ENCODE data around the gene MCC. TPM values are rescaled to one million over a fixed set of nuclear protein-coding genes. Genes with fewer than 3 reads are reported as not detected.

Gene MCC
- total and polyA plus RNA-seq, 2 of the 4 experiments (the other 2 are of a cell fraction): 5.0 to 20.6 TPM

GRCh38 chr5:113132564-113132963, 355.7 kb downstream of the MCC start:
- no peak overlapping the region for H3K27ac ChIP-seq (ENCODE audit: insufficient read depth, low read length)
- no peaks in the 10 kb centered on the region; the same call in 1 of the 2 replicates for H3K9me3 ChIP-seq (ENCODE audit: control insufficient read depth, insufficient read depth, low read length)
- DNase-seq (no peak), ATAC-seq (ENCODE audit: low read depth) (no peak)
- no peak overlapping the region for H3K14ac ChIP-seq (replicated peaks; ENCODE audit: low read depth, low read length)
- ChIA-PET POLR2A (ENCODE audit: unreplicated experiment) (no interaction called here), CTCF (interaction anchor here (0.6 kb wide), 1 partner anchor 14 kb away, joined by 3 read pairs; no protein-coding TSS in a partner anchor)
- no peak overlapping the region for H3K4me3 ChIP-seq (ENCODE audit: insufficient read depth, low read depth, low read length)
- in situ Hi-C loops (cut with MboI; ENCODE audit: low sequenced_read_pairs): no loop called here
- no peak overlapping the region for H3K4me2 ChIP-seq (ENCODE audit: low read depth, low read length)
- H4K5ac ChIP-seq (ENCODE audit: low read depth, low read length): no peak overlapping the region
- TF ChIP-seq RAD21 (IDR thresholded peaks at IDR 0.05; ENCODE audit: low read length) (no peak), RFX5 (IDR thresholded peaks at IDR 0.05; ENCODE audit: low read depth, low read length) (no peak), MAZ (IDR thresholded peaks at IDR 0.05; ENCODE audit: borderline replicate concordance, low read depth, low read length) (no peak), ELK1 (IDR thresholded peaks at IDR 0.05; ENCODE audit: borderline replicate concordance, low read depth, low read length) (no peak), FOS (IDR thresholded peaks at IDR 0.05; ENCODE audit: low read depth, low read length) (no peak), USF2 (IDR thresholded peaks at IDR 0.05; ENCODE audit: low read depth, low read length) (no peak), SMC3 (IDR thresholded peaks at IDR 0.05; ENCODE audit: low read depth, low read length) (no peak), MXI1 (IDR thresholded peaks at IDR 0.05; ENCODE audit: borderline replicate concordance, low read depth, low read length) (no peak), BHLHE40 (IDR thresholded peaks at IDR 0.05; ENCODE audit: low read depth, low read length) (no peak), NFE2L2 (IDR thresholded peaks at IDR 0.05; ENCODE audit: low read depth, low read length) (no peak)
- no peak overlapping the region for H2AFZ ChIP-seq (replicated peaks; ENCODE audit: low read length, poor library complexity)
- no peak overlapping the region for H3K56ac ChIP-seq (ENCODE audit: extremely low read depth, insufficient read depth, low read length)
- H2BK120ac ChIP-seq (ENCODE audit: low read depth, low read length): no peak overlapping the region
- peaks cover 1% of the 10 kb centered on the region; the same call in 1 of the 2 replicates for H3K36me3 ChIP-seq (ENCODE audit: control insufficient read depth, insufficient read depth, low read length)
- BruUV-seq (replicated peaks): no TSS peak
- no peak overlapping the region for H4K91ac ChIP-seq (ENCODE audit: insufficient read depth, low read depth, low read length)
- H2AK5ac ChIP-seq (ENCODE audit: low read depth, low read length): no peak overlapping the region
- dilution Hi-C loops (cut with HindIII; ENCODE audit: low sequenced_read_pairs, unreplicated experiment): no loop called here
- H2BK15ac ChIP-seq (ENCODE audit: low read depth, low read length): no peak overlapping the region
- H3K27me3 ChIP-seq (ENCODE audit: control insufficient read depth, insufficient read depth, low read length): no peaks in the 10 kb centered on the region
- no peaks in the 10 kb centered on the region for H3K9me1 ChIP-seq (ENCODE audit: insufficient read depth, low read length)
- H3K4me1 ChIP-seq (ENCODE audit: control insufficient read depth, insufficient read depth, low read length): 0 out of 2 replicates have a peak, but pooled peaks cover 2% of the 10 kb centered on the region
- no peak overlapping the region for H3K9ac ChIP-seq (ENCODE audit: low read depth, low read length)
- H3K23ac ChIP-seq (ENCODE audit: low read depth, low read length): no peak overlapping the region
- no peak overlapping the region for H2AK9ac ChIP-seq (replicated peaks; ENCODE audit: low read depth, low read length, poor library complexity)
- intact Hi-C loops (cut with micrococcal nuclease): no loop called here
- no peak overlapping the region for H4K8ac ChIP-seq (ENCODE audit: low read depth in 2 of 2, low read length in 2 of 2)
- H3K4ac ChIP-seq (ENCODE audit: low read depth, low read length): no peak overlapping the region
- H3K18ac ChIP-seq (ENCODE audit: low read depth, low read length): no peak overlapping the region
- H2BK20ac ChIP-seq (ENCODE audit: low read depth, low read length): no peak overlapping the region
- H4K20me1 ChIP-seq (ENCODE audit: insufficient read depth, low read length): 0 out of 2 replicates have a peak, but pooled peaks cover 2% of the 10 kb centered on the region
- peaks cover 0 to 4% of the 10 kb centered on the region in 2 experiments; a peak in 1 of 4 replicates for H3K79me1 ChIP-seq (ENCODE audit: low read depth in 1 of 2, low read length in 2 of 2)
- H2BK5ac ChIP-seq (ENCODE audit: low read depth, low read length, poor library complexity, severe bottlenecking): no peak overlapping the region
